ENCODE data around the gene VDAC1.
A peak's percentile ranks its signal among the peaks of the same experiment; 100 is the strongest.

VDAC1 gene

DNA sequence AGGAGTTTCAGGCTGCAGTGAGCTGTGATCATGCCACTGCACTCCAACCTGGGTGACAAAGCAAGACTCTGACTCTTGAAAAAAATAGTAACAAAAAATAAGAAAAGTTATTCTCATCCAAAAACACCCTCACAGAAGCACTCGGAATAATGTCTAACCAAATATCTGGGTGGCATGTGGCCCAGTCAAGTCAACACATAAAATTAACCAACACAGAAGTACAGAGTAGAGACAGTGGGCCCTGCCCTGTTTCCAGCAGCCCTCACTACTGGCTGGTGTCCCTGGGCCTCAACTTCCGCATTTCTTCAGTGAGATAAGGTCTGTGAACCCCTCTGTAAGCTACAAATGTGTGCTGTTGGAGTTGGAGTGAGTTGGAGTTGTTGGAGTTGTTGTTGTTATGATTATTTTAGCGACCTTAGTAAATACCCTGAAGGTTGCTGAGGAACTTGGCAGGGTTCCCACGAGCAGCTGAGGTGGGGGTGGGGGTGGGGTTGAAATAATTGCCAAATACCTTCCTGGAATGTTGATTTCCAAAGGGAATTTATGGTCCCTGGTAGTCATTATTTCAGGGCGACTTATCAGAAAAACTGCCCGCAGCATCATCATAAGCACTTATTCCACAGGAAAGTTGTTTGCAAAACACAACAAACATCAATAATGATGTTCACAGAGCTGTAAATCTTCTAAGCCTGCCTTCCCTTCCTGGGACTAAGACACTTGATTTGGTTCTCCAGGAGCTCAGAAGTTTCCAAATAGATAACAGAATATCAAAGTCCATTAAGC, 66.5 kb downstream of the VDAC1 start:
- peak; percentile 5 for DNase-seq

DNA sequence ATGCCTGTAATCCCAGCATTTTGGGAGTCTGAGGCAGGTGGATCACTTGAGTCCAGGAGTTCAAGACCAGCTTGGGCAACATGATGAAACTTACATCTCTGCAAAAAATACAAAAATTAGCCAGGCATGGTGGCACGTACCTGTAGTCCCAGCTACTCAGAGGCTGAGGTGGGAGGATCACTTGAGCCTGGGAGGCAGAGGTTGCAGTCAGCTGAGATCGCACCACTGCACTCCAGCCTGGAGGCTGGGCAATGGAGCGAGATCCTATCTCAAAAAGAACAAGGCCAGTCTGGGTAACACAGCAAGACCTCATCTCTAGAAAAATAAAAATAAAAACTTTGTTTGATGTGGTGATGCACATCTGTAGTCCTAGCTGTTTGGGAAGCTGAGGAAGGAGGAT, 67.1 kb downstream of the VDAC1 start:
- DNase-seq: peak; percentile 17

DNA sequence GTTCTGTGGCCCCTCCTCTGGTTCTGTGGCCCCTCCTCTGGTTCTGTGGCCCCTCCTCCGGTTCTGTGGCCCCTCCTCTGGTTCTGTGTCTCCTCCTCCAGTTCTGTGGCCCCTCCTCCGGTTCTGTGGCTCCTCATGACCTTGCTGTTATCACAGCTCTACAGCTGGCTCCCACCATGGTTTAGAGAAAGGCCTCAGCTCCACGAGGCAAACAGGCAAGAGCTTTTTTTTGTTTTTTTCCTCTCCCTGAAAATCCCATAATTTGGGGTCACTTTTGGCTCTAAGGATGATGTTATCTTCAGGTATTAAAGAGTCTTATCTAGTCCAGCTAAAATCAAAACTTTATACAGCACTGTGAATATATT, 68.1 kb downstream of the VDAC1 start:
- no peak for DNase-seq

GRCh38 chr5:133935991-133936650, 68.7 kb downstream of the VDAC1 start:
- DNase-seq: peak; percentile 6

- no peak for DNase-seq
These were observed 69.2 kb downstream of the VDAC1 start for GRCh38 chr5:133935667-133935940.

DNA sequence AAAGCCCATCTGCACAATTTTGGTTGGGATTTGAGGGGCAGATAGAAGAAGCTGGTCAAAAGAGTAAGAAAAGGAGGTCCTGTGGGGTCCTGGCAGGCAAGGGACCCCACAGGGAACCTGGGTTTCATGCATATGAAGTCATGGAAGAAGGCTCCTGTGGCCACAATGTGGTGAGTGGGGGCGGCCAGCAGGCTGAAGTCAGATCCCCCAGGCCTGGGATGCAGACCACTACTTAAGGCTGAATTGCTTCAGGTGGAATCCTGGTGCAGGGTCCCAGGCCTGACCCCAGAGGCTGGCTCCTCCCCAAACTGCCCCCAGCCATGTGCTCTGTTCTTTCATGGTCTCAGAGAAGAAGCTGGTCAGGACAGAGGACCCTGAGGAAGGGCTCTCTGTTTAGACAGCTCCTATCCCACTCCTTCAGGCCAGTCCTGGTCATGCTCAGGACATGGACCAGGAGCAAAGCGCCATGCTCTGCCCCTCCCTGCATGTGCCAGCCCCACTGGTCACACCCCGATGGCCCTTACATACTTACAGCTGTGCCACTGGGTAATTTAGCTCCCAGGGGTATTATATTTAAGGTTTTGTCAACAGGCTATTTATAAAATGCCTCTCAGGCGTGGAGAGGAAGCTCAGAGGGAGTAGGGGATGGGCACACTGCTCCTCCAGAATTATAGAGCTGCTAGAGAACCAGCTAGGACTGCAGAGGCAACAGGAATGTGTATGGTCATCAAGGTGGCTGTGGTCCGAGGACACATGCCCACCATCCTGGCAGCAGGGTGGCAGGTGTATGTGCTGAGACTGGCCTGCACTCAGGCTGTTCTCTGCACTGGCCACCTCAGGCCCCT, 69.7 kb downstream of the VDAC1 start:
- DNase-seq: no peak

GRCh38 chr5:133934311-133934710, 70.5 kb downstream of the VDAC1 start:
- no peak for DNase-seq

- no peak for DNase-seq
These were observed 71.0 kb downstream of the VDAC1 start for GRCh38 chr5:133933670-133934295.

DNA sequence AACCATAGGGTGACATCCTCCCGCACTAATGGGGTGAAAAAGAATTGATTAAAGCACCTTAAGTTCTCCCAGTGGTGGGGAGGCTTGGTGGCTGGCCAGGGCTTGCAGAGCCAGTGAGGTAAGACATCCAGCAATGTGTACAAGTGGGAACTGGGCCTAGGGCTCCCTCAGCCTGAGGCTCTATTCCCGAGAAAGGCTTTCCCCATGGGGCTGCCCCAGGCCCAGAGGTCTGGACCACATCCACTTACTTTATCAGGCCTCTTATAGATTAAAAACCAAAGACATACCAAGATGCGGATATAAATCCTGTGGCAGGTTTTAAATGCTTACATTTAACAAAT, 71.6 kb downstream of the VDAC1 start:
- no peak for DNase-seq

- DNase-seq: no peak
These were observed 72.2 kb downstream of the VDAC1 start for GRCh38 chr5:133932441-133933168.

GRCh38 chr5:133931546-133931945, 73.2 kb downstream of the VDAC1 start:
- no peak for DNase-seq

GRCh38 chr5:133930813-133931090, 74.0 kb downstream of the VDAC1 start:
- DNase-seq: no peak

- peak; percentile 86 for DNase-seq
These were observed 74.5 kb downstream of the VDAC1 start for GRCh38 chr5:133930061-133930812.

DNA sequence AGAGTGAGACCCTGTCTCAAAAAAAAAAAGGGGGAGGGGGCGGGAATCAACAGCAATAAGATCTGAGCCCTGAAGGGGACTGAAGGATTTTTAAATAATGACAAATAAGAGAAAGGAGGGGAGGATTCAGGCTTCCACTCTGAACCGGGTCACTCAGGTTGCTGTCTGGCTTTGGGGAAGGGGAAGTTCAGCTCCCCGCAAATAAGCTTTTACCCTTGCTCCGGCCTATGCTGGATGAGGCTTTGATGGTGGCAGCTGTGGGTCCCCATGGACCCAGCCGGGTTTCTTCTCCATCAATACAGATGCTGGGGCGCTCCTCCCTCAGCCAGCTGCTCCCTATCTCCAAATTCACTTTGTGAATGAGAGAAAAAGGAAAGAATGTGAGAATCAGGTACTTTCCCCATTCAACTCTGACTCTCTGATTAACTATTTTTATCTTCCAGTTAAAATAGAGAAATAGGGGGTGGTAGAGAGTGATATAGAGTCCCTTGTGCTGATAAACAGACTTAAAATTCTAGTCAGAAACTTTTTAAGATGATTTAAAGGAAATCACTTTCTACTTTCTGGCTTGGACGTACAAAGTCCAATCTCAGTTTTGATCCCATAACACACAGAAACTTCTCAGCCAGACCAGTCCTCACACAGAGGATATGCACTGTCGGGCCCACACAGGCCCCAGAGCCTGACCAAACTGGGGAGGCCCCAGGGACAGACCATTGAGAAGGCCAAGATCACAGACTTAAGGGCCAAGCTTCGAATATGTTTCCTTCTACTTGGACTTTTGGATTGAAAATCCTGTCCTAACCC, 76.0 kb downstream of the VDAC1 start:
- DNase-seq: no peak

DNA sequence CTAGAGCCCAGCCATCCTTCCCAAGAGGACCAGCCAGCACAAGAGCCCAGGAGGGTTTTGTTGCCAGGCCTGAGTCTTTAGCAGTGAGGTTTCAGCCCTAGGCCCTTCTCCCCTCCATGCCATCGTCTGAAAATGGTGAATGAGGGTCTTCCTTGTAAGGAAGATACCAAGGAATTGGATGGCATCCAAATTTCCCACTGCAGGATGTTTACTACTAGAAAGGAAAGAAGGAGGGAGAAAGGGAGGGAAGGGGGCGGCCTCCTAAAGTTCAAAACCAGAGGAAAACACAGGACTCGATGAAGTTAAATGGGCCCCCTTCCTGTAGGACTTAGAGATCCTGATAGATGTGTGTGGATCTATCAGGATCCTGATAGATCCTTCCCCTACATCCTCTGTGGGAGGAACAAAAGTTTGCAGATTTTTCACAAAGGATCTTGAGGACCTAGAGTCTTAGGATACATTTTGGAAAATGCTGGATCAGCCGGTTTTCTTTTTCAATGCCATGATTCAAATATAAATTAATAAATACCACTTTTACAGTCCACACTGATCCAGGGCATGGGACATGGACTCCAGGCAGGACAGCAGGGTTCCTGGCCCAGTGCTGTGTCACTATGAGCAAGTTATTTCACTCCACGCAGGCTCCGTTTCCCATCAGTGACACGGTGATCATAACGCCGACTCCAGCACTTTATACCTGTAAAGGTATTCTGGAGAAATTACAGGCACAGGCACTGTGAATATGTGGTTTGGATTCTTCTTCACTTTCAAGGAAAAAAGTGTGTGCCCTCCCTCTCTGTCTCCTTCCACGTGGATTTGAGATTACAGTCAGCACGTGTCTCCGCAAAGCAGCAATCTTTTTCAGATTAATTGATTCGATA, 77.2 kb downstream of the VDAC1 start:
- DNase-seq: no peak

DNA sequence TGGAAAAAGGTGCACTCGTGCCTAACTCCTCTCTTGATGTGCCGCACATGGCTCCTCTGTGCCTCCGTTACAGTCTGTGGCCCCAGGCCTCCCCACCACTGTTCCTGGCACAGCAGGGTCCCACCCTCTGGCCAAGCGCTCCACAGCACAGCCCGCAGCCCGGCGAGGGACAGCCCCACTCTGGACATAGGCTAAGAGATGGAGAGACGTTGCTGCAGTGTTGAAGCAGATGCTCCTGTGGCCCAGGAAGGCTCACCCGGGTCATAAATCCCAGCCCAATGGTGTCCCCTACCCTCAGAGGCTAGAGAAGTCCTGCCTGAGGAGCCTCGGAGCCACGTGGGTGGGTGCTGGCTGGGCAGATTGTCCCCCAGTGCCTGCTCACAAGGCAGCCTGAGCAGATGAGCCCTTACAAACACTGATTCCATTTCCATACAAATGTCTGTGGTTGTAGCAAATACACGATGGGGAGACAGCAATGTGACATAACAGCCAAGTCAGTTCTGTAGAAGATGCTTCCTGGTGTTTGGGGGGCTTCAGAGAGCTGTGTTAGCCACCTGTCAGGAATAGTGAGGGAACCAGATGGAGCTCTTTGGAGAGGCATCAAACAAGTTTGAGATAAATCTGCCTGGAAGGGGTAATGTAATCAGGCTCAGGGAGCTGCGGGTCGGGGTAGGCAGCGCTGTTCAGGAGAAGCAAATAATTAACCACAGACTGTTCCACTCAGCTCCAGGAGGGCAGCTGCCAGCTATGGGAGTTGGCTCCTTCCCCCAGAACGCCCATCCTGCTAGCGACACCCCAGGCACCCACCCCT, 78.1 kb downstream of the VDAC1 start:
- no peak for DNase-seq

DNA sequence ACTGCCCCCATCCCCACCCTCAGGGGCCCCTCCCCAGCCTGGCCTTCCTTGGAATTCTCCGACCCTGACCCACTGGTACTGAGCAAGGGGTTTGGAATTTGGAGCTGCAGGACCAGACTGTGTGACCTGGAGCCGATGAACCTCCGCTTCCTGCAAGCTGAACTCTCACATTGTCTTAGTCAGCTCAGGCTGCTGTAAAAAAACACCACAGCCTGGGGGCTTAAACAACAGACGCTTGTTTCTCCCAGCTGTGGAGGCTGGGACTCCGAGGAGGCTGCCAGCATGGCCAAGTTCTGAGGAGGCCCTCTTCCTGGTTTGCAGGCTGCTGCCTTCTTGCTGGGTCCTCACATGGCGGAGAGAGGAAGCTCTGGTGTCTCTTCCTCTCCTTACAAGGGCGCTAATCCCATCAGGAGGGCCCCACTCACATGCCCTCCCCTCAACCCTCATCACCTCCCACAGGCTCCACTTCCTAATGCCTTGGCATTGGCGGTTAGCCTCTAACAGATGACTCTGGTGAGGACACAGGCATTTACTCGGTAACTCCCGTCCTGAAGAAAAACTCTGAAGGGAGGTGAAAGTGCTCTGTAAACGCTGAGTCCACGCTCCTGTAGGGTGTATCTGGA, 78.8 kb downstream of the VDAC1 start:
- DNase-seq: no peak

DNA sequence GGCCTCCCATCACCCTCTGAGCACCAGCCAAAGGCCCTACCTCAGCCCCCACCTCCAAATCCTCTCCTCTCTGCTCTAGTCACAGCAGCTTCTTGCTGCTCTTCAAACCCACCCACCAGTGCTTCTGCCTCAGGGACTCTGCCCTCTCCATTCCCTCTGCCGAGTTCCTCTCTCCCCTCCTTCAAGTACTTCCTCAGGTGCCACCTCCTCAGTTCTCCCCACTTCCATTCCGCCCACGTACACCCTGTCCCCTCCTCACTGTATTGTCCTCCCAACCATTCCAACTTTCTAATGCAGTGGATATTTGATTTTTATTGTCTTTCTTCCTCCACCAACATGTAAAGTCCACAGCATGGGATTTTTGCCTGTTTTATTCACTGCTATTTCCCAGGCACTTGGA, 79.5 kb downstream of the VDAC1 start:
- no peak for DNase-seq
